Endothelial cell of umbilical vein (primary cell): ENCODE measurements around the gene ZFP1. TPM values are rescaled to one million over a fixed set of nuclear protein-coding genes. Genes with fewer than 3 reads are reported as not detected.

Source experiments
- BruUV-seq: library from RNA; stranded (reverse); fragments of 400-500 nt; replicated peaks from 2 replicates; lab custom pipeline; 2021; lab: Mats Ljungman, UMichigan
- CTCF ChIA-PET: fragments of 300-600, 350-600 bp; sonication (Branson Sonifier 250); formaldehyde crosslinking; loops from one replicate; lab custom pipeline; 2021; ENCODE audit warnings: antibody characterized with exemption, inconsistent platforms; lab: Charles Lee
- POLR2A ChIA-PET: fragments of 300-600, 350-600 bp; sonication (Branson Sonifier 250); formaldehyde crosslinking; loops from one replicate; lab custom pipeline; 2021; ENCODE audit warnings: antibody characterized with exemption, inconsistent platforms; lab: Charles Lee
- DNase-seq: peaks from one replicate; pipeline ENCODE4 v3.0.0-alpha.2; 2011; ENCODE audit warnings: low read depth, low spot score
- FAIRE-seq: peaks from 2 replicates; lab custom pipeline; 2011; peaks lifted over from hg19 to GRCh38; lab: Jason Lieb, UNC
- H2AFZ ChIP-seq: 2 replicates; pipeline ENCODE4 v1.6.0; 2012; ENCODE audit warnings: low read depth, low read length, control low read depth, inconsistent platforms
- H3K27ac ChIP-seq: 2 replicates; pipeline ENCODE4 v1.5.1; 2011; ENCODE audit warnings: low read depth, mild to moderate bottlenecking, control low read depth, low read length, moderate library complexity; ENCODE audit not compliant: insufficient read depth
- H3K27me3 ChIP-seq, 2 experiments: 2 replicates each; pipeline versions ENCODE4 v1.6.0 to v1.6.1; 2011; ENCODE audit warnings: low read length in 2 of 2, mixed read lengths in 1 of 2; ENCODE audit not compliant: control insufficient read depth in 2 of 2, insufficient read depth in 2 of 2
- H3K36me3 ChIP-seq, 2 experiments: 2 replicates in 1 of 2; 3 replicates in 1 of 2; pipeline ENCODE4 v1.5.1; 2011; ENCODE audit warnings: low read length in 2 of 2, mild to moderate bottlenecking in 1 of 2, moderate library complexity in 1 of 2; ENCODE audit not compliant: control insufficient read depth in 2 of 2, insufficient read depth in 2 of 2; ENCODE audit errors: extremely low read depth in 1 of 2
- H3K4me1 ChIP-seq: 3 replicates; pipeline ENCODE4 v1.5.1; 2011; ENCODE audit warnings: mild to moderate bottlenecking, low read length; ENCODE audit not compliant: control insufficient read depth, insufficient read depth; ENCODE audit errors: extremely low read depth
- H3K4me2 ChIP-seq: 2 replicates; pipeline ENCODE4 v1.6.1; 2011; ENCODE audit warnings: low read length, control low read depth, mixed read lengths; ENCODE audit not compliant: insufficient read depth
- H3K4me3 ChIP-seq, 3 experiments: fragments of 200-600 bp in 1 of 3; sonication (generic), shearing (Covaris generic) in 1 of 3; replicated peaks in 1 of 3; 2 replicates each; pipeline ENCODE4 v1.5.1; 2011 to 2016; ENCODE audit warnings: control low read depth in 3 of 3, low read length in 3 of 3, mild to moderate bottlenecking in 2 of 3, inconsistent platforms in 1 of 3, low read depth in 1 of 3, moderate library complexity in 1 of 3; ENCODE audit not compliant: insufficient read depth in 1 of 3
- H3K79me2 ChIP-seq: 2 replicates; pipeline ENCODE4 v1.6.0; 2012; ENCODE audit warnings: low read length, inconsistent platforms; ENCODE audit not compliant: control insufficient read depth, insufficient read depth
- H3K9ac ChIP-seq: replicated peaks from 2 replicates; pipeline ENCODE3; 2011; ENCODE audit warnings: low read length, control low read depth; ENCODE audit not compliant: insufficient read depth; ENCODE audit errors: extremely low read depth
- H3K9me1 ChIP-seq: replicated peaks from 3 replicates; pipeline ENCODE4 v1.6.0; 2011; ENCODE audit warnings: mild to moderate bottlenecking, low read length; ENCODE audit not compliant: control insufficient read depth, insufficient read depth; ENCODE audit errors: extremely low read depth
- H3K9me3 ChIP-seq: replicated peaks from 2 replicates; pipeline ENCODE4 v1.5.1; 2012; ENCODE audit warnings: low read length, inconsistent platforms; ENCODE audit not compliant: control insufficient read depth, insufficient read depth
- H4K20me1 ChIP-seq: replicated peaks from 2 replicates; pipeline ENCODE3; 2011; ENCODE audit warnings: mild to moderate bottlenecking, low read length; ENCODE audit not compliant: control insufficient read depth, insufficient read depth; ENCODE audit errors: extremely low read depth
- CTCF ChIP-seq, 2 donors: IDR thresholded peaks; 1 replicate in 1 of 2; 2 replicates in 1 of 2; pipeline ENCODE4 v1.5.1; 2011; ENCODE audit warnings: low read length in 2 of 2, mild to moderate bottlenecking in 2 of 2, moderate library complexity in 2 of 2, control low read depth in 1 of 2, inconsistent platforms in 1 of 2, low read depth in 1 of 2; ENCODE audit not compliant: insufficient read depth in 1 of 2; ENCODE audit errors: extremely low read depth in 1 of 2
- EZH2 ChIP-seq: IDR thresholded peaks from 2 replicates; pipeline ENCODE4 v1.6.1; 2012; ENCODE audit warnings: borderline replicate concordance, low read depth, mild to moderate bottlenecking, moderate library complexity, low read length, inconsistent platforms; ENCODE audit not compliant: severe bottlenecking
- FOS ChIP-seq: IDR thresholded peaks from 2 replicates; pipeline ENCODE4 v1.6.1; 2011; ENCODE audit warnings: mild to moderate bottlenecking, low read length, moderate library complexity, borderline replicate concordance; ENCODE audit not compliant: insufficient read depth
- GATA2 ChIP-seq: IDR thresholded peaks from 2 replicates; pipeline ENCODE4 v1.7.0; 2011; ENCODE audit warnings: low read depth, mild to moderate bottlenecking, moderate library complexity, mixed read lengths, low read length; ENCODE audit not compliant: insufficient read length, insufficient read depth
- JUN ChIP-seq: IDR thresholded peaks from 2 replicates; pipeline ENCODE4 v1.6.1; 2011; ENCODE audit warnings: borderline replicate concordance, low read depth; ENCODE audit not compliant: insufficient read length, insufficient read depth
- MAX ChIP-seq: IDR thresholded peaks from 2 replicates; pipeline ENCODE4 v1.6.1; 2011; ENCODE audit not compliant: insufficient read depth, insufficient read length
- MYC ChIP-seq: IDR thresholded peaks from one replicate; pipeline ENCODE4 v1.6.1; 2011; ENCODE audit warnings: mild to moderate bottlenecking, low read depth, low read length
- POLR2A ChIP-seq: IDR thresholded peaks from 2 replicates; pipeline ENCODE4 v1.6.1; 2012; ENCODE audit warnings: low read depth, mild to moderate bottlenecking, control low read depth, low read length
- POLR2AphosphoS5 ChIP-seq: IDR thresholded peaks from 2 replicates; pipeline ENCODE4 v1.6.1; 2012; ENCODE audit warnings: low read depth, mild to moderate bottlenecking, control low read depth, low read length, moderate library complexity; ENCODE audit not compliant: insufficient read depth
- dilution Hi-C: fragments of 300-500 bp; cut with MboI; formaldehyde crosslinking; loops from one replicate; pipeline ENCODE4 v1.15.0; 2019; ENCODE audit warnings: low sequenced_read_pairs; ENCODE audit not compliant: extremely low pct_ligation_motif_present
- intact Hi-C: fragments of 100-400 bp; cut with micrococcal nuclease; formaldehyde crosslinking; loops from one replicate; pipeline ENCODE4 v1.10.0; 2022
- polyA plus RNA-seq, 4 experiments: library from polyadenylated mRNA; depleted of rRNA in 3 of 4; stranded (reverse) in 3 of 4; unstranded in 1 of 4; fragments of >200 nt; gene quantifications; 2 replicates each; pipeline versions ENCODE4 v1.2.1 to v1.2.3, GENCODE V29; 2011 to 2012; ENCODE audit warnings: missing spikeins in 1 of 4
- total RNA-seq: library from RNA; stranded (reverse); gene quantifications from 2 replicates; pipeline ENCODE4 v1.2.3, GENCODE V29; 2021

Gene ZFP1
- total and polyA plus RNA-seq, 2 donors (not counting 3 experiments of a cell fraction or from before 2014, with no cell fraction given) = 2.8 to 9.8 TPM

- no peaks in the 10 kb centered on the region for H3K36me3 ChIP-seq
- no peak overlapping the region for H2AFZ ChIP-seq
- H3K9me1 ChIP-seq = no peaks in the 10 kb centered on the region
- CTCF ChIA-PET = interaction anchor here (1.4 to 3.9 kb wide), 2 partner anchors 121 kb away, joined by 4 to 22 read pairs; partner anchors contain the start of gene ZNRF1
- H3K79me2 ChIP-seq = no peaks in the 10 kb centered on the region
- H3K4me1 ChIP-seq = no peaks in the 10 kb centered on the region
- no peak for DNase-seq
- no peak for TF ChIP-seq JUN
- TF ChIP-seq FOS = no peak
- no peak for TF ChIP-seq GATA2
- TF ChIP-seq MAX = no peak
- no peak for TF ChIP-seq POLR2A
- TF ChIP-seq CTCF (IDR thresholded peaks at IDR 0.05; ENCODE audit: extremely low read depth in 1 of 2, insufficient read depth in 1 of 2, low read depth in 1 of 2, low read length in 2 of 2) = no peak
- TF ChIP-seq EZH2 = no peak
- no peak for TF ChIP-seq MYC
- no peak for TF ChIP-seq POLR2AphosphoS5
- dilution Hi-C loops (no loop called here), intact Hi-C loops (no loop called here)
- H4K20me1 ChIP-seq = no peaks in the 10 kb centered on the region
- H3K27ac ChIP-seq = no peak overlapping the region
- no peak for FAIRE-seq
- H3K4me3 ChIP-seq = no peak overlapping the region
- H3K9me3 ChIP-seq = peaks cover 2% of the 10 kb centered on the region
- POLR2A ChIA-PET = no interaction called here
- BruUV-seq = no TSS peak
- no peak overlapping the region for H3K9ac ChIP-seq
- no peaks in the 10 kb centered on the region for H3K27me3 ChIP-seq
- no peak overlapping the region for H3K4me2 ChIP-seq
Measured at GRCh38 chr16:75118943-75119539, 29.3 kb upstream of the ZFP1 start.
